GM23248 (cell line): ENCODE results near the gene RDH8.

Source experiments
- EZH2 ChIP-seq: fragments of 200-600 bp; sonication (generic); IDR thresholded peaks from 2 replicates; pipeline ENCODE4 v1.6.1; 2018; ENCODE audit warnings: antibody characterized with exemption, mild to moderate bottlenecking; ENCODE audit not compliant: insufficient read depth, poor library complexity, severe bottlenecking
- EZH2phosphoT487 ChIP-seq: fragments of 200-600 bp; sonication (generic); IDR thresholded peaks from 2 replicates; pipeline ENCODE4 v1.6.1; 2018; ENCODE audit warnings: antibody characterized with exemption, moderate library complexity, mild to moderate bottlenecking, low read depth; ENCODE audit not compliant: insufficient read depth

- no peak for TF ChIP-seq EZH2
- no peak for TF ChIP-seq EZH2phosphoT487
These were observed 743 bp downstream of the RDH8 start for GRCh38 chr19:10013834-10014618.
